ENCODE data around the gene ASXL3.

- TF ChIP-seq POLR2AphosphoS5 (IDR thresholded peaks at IDR 0.05; ENCODE audit: low read depth) (no peak), CTCF (IDR thresholded peaks at IDR 0.05; ENCODE audit: insufficient read depth, low read length) (no peak), REST (IDR thresholded peaks at IDR 0.05; ENCODE audit: insufficient replicate concordance, low read depth) (no peak), SPI1 (IDR thresholded peaks at IDR 0.05; ENCODE audit: borderline replicate concordance, low read depth) (no peak), GABPA (IDR thresholded peaks at IDR 0.05; ENCODE audit: low read depth) (no peak)
Observed at GRCh38 chr18:33744032-33744697, 166.1 kb downstream of the ASXL3 start.
